Karpas-422 (cell line): ENCODE results near the gene RALY. TPM values are rescaled to one million over a fixed set of nuclear protein-coding genes. Genes with fewer than 3 reads are reported as not detected.
"Not testable (repeated sequence)": the region's sequence is repeated elsewhere in the genome, so short reads cannot be mapped to it uniquely, and the experiment has no call there.

ENCODE experiments used
- DNase-seq: peaks from one replicate; pipeline ENCODE4 v3.0.0-alpha.2; 2015
- H2AFZ ChIP-seq: fragments of 200-600 bp; sonication (generic); 2 replicates; pipeline ENCODE4 v1.6.1; 2014; ENCODE audit warnings: antibody characterized with exemption, low read length, mixed read lengths
- H3K27ac ChIP-seq: fragments of 200-600 bp; sonication (generic); 2 replicates; pipeline ENCODE4 v1.5.1; 2014; ENCODE audit warnings: mild to moderate bottlenecking, low read length, moderate library complexity
- H3K27me3 ChIP-seq: fragments of 200-600 bp; sonication (generic); 2 replicates; pipeline ENCODE4 v1.6.1; 2014; ENCODE audit warnings: low read length, mixed read lengths
- H3K36me3 ChIP-seq: fragments of 200-600 bp; sonication (generic); 2 replicates; pipeline ENCODE4 v1.6.1; 2014; ENCODE audit warnings: low read length, mixed read lengths; ENCODE audit not compliant: insufficient read depth
- H3K4me1 ChIP-seq: fragments of 200-600 bp; sonication (generic); 2 replicates; pipeline ENCODE4 v1.6.1; 2014; ENCODE audit warnings: mild to moderate bottlenecking, low read length, mixed read lengths
- H3K4me2 ChIP-seq: fragments of 200-600 bp; sonication (generic); 2 replicates; pipeline ENCODE4 v1.6.1; 2014; ENCODE audit warnings: low read length, low read depth, mild to moderate bottlenecking; ENCODE audit not compliant: poor library complexity, severe bottlenecking
- H3K4me3 ChIP-seq: fragments of 200-600 bp; sonication (generic); 2 replicates; pipeline ENCODE4 v1.5.1; 2014; ENCODE audit warnings: mild to moderate bottlenecking, antibody characterized with exemption, low read length, mixed read lengths
- H3K79me2 ChIP-seq: fragments of 200-600 bp; sonication (generic); 2 replicates; pipeline ENCODE4 v1.6.1; 2014; ENCODE audit warnings: mild to moderate bottlenecking, low read length, mixed read lengths
- H3K9ac ChIP-seq: fragments of 200-600 bp; sonication (generic); 2 replicates; pipeline ENCODE4 v1.6.0; 2014; ENCODE audit warnings: low read length
- H3K9me2 ChIP-seq: fragments of 200-600 bp; sonication (generic), shearing (Covaris generic); replicated peaks from 2 replicates; pipeline ENCODE4 v1.6.0; 2014; ENCODE audit warnings: mild to moderate bottlenecking, low read length, moderate library complexity; ENCODE audit not compliant: insufficient read depth
- H3K9me3 ChIP-seq: fragments of 300-700, 200-600 bp; sonication (generic); 2 replicates; pipeline ENCODE4 v1.6.1; 2014; ENCODE audit warnings: low read length, mixed read lengths
- H4K20me1 ChIP-seq: fragments of 200-600 bp; sonication (generic); 2 replicates; pipeline ENCODE4 v1.6.1; 2014; ENCODE audit warnings: mild to moderate bottlenecking, antibody characterized with exemption, low read length, low read depth; ENCODE audit not compliant: insufficient read depth
- small RNA-seq: library from RNA; depleted of rRNA; stranded (forward); fragments of <200 nt; gene quantifications from one replicate; pipeline ENCODE3, GENCODE V24; 2014
- total RNA-seq: library from RNA; depleted of rRNA; stranded (reverse); fragments of >200 nt; shearing (Covaris generic); gene quantifications from 2 replicates; pipeline ENCODE4 v1.2.3, GENCODE V29; 2014; ENCODE audit warnings: low replicate concordance; rRNA removed

RALY gene
- total RNA-seq, 1 experiment from 2014 or later = 78.8 TPM

DNA sequence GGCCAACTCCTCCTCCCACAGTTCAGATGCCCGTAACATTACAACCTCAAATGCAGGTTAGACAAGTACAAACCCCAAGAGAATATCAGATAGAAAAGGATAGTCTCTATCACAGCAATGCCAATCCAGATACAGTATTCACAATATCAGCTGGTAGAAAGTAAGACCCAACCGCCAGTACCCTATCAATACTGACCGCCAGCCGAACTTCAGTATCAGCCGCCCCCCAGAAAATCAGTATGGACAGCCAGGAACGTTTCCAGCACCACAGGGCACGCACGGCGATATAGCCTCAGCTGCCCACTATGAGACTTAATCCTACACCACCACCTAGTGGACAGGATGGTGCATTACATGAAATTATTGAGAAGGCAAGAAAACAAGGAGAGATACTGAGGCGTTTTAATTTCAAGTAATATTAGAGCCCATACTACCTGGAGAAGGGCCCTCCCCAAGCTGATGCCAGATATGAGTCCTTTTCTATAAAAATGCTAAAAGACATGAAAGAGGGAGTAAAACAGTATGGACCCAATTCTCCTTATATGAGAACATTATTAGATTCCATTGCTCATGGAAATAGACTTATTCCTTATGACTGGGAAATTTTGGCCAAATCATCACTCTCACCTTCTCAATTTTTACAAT is 135.9 kb downstream of the RALY start:
- no peaks in the 10 kb centered on the region for H3K9me2 ChIP-seq
- H3K4me2 ChIP-seq = peak overlapping the region; percentile 25
- H3K9ac ChIP-seq = no peak overlapping the region
- peaks cover 7% of the 10 kb centered on the region for H3K4me1 ChIP-seq
- H3K27me3 ChIP-seq = no peaks in the 10 kb centered on the region
- no peaks in the 10 kb centered on the region for H3K79me2 ChIP-seq
- H2AFZ ChIP-seq = no peak overlapping the region
- DNase-seq = peak; percentile 91
- no peak overlapping the region for H3K27ac ChIP-seq
- no peaks in the 10 kb centered on the region for H4K20me1 ChIP-seq
- no peaks in the 10 kb centered on the region for H3K36me3 ChIP-seq
- H3K9me3 ChIP-seq = no peaks in the 10 kb centered on the region
- H3K4me3 ChIP-seq = no peak overlapping the region

DNA sequence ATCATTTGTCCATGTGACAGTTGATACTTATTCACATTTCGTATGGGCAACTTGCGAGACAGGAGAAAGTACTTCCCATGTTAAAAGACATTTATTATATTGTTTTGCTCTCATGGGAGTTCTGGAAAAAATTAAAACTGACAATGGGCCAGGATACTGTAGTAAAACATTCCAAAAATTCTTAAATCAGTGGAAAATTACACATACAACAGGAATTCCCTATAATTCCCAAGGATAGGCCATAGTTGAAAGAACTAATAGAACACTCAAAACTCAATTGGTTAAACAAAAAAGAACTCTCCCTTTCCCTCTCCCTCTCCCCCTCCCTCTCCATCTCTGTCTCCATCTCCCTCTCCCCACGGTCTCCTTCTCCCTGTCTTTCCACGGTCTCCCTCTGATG is 137.8 kb downstream of the RALY start:
- H3K4me3 ChIP-seq = no peak overlapping the region
- no peak overlapping the region for H3K27ac ChIP-seq

GRCh38 chr20:34132491-34132890 is 138.8 kb downstream of the RALY start:
- H3K4me3 ChIP-seq, H3K27ac ChIP-seq, H3K79me2 ChIP-seq, H3K9me3 ChIP-seq, H3K4me2 ChIP-seq, H3K27me3 ChIP-seq, H3K9ac ChIP-seq, H4K20me1 ChIP-seq, H3K4me1 ChIP-seq, DNase-seq, H3K9me2 ChIP-seq, H2AFZ ChIP-seq, H3K36me3 ChIP-seq: not testable (repeated sequence)

More for the DNA sequence above, 137.8 kb downstream of the RALY start:
- no peaks in the 10 kb centered on the region for H3K79me2 ChIP-seq
- no peaks in the 10 kb centered on the region for H3K9me3 ChIP-seq
- H3K4me2 ChIP-seq = no peak overlapping the region
- H3K27me3 ChIP-seq = no peaks in the 10 kb centered on the region
- no peak for DNase-seq
- H4K20me1 ChIP-seq = no peaks in the 10 kb centered on the region
- H3K9me2 ChIP-seq = no peaks in the 10 kb centered on the region
- H2AFZ ChIP-seq = no peak overlapping the region
- no peaks in the 10 kb centered on the region for H3K36me3 ChIP-seq
- no peak overlapping the region for H3K9ac ChIP-seq
- H3K4me1 ChIP-seq = peaks cover 4% of the 10 kb centered on the region

GRCh38 chr20:34132943-34133342 is 139.2 kb downstream of the RALY start:
- H2AFZ ChIP-seq, H3K4me3 ChIP-seq, H3K36me3 ChIP-seq, H3K9me2 ChIP-seq, DNase-seq, H4K20me1 ChIP-seq, H3K27me3 ChIP-seq, H3K4me1 ChIP-seq, H3K9me3 ChIP-seq, H3K9ac ChIP-seq, H3K27ac ChIP-seq, H3K4me2 ChIP-seq, H3K79me2 ChIP-seq: not testable (repeated sequence)

- H3K4me2 ChIP-seq, H3K27me3 ChIP-seq, H3K79me2 ChIP-seq: not testable (repeated sequence)
Measured at GRCh38 chr20:34133365-34133860, 139.7 kb downstream of the RALY start.

More at GRCh38 chr20:34133365-34133860, 139.7 kb downstream of the RALY start:
- H4K20me1 ChIP-seq, H3K9me2 ChIP-seq, DNase-seq, H3K27ac ChIP-seq, H3K9ac ChIP-seq, H2AFZ ChIP-seq, H3K36me3 ChIP-seq, H3K9me3 ChIP-seq, H3K4me3 ChIP-seq, H3K4me1 ChIP-seq: not testable (repeated sequence)

Small RNA genes lying within 50 kb of the gene (small RNA-seq; reads per million reads assigned to genes)
- not detected for gene MIR4755

Other genes starting within 250 kb of the RALY start
- 33.8 and 45.5 TPM in 2 replicates for gene CHMP4B, start 182.6 kb upstream of the RALY start, total RNA-seq
- gene EIF2S2, start 118.3 kb downstream of the RALY start, total RNA-seq = 63.9 and 83.5 TPM in 2 replicates
- not detected in 2 replicates for gene ASIP, start 247.5 kb downstream of the RALY start, total RNA-seq